Stomach (tissue), 4 donors: ENCODE data around the gene CEACAM5.
A peak's percentile ranks its signal among the peaks of the same experiment; 100 is the strongest.

Source experiments
- CTCF ChIP-seq, 7 experiments: fragments of 450-650 bp in 4 of 7; fragments of 200-600 bp in 3 of 7; sonication (generic) in 3 of 7; IDR thresholded peaks; one replicate each; pipeline ENCODE4 v1.5.1; 2016 to 2019; ENCODE audit warnings: antibody characterized with exemption in 7 of 7, control low read depth in 2 of 7, mild to moderate bottlenecking in 1 of 7
- POLR2A ChIP-seq, 4 donors: fragments of 450-650 bp; IDR thresholded peaks; one replicate each; pipeline ENCODE4 v1.6.1; 2016; ENCODE audit warnings: antibody characterized with exemption in 4 of 4, control low read depth in 2 of 4, mild to moderate bottlenecking in 1 of 4, moderate library complexity in 1 of 4
- POLR2AphosphoS5 ChIP-seq, 3 donors: sonication (generic); formaldehyde crosslinking; IDR thresholded peaks; one replicate each; pipeline ENCODE4 v1.6.1; 2016; ENCODE audit warnings: antibody characterized with exemption in 3 of 3

GRCh38 chr19:41753159-41753558, 44.7 kb downstream of the CEACAM5 start:
- TF ChIP-seq CTCF (IDR thresholded peaks at IDR 0.05), result peak in 4 of 7 experiments; percentile 44 to 74 (median 58)
- TF ChIP-seq POLR2A (IDR thresholded peaks at IDR 0.05), result no peak
- no peak for TF ChIP-seq POLR2AphosphoS5 (IDR thresholded peaks at IDR 0.05)
